GM20431 (cell line): ENCODE data around the gene NODAL.

Source experiments
- in situ Hi-C: fragments of 300-500 bp; cut with MseI, MboI; formaldehyde crosslinking; loops from one replicate; pipeline ENCODE4 v1.15.0; 2020; ENCODE audit warnings: low sequenced_read_pairs; ENCODE audit not compliant: unreplicated experiment

NODAL gene

GRCh38 chr10:70437721-70438120 lies 3.8 kb downstream of the NODAL start:
- in situ Hi-C loops, result no loop called here

DNA sequence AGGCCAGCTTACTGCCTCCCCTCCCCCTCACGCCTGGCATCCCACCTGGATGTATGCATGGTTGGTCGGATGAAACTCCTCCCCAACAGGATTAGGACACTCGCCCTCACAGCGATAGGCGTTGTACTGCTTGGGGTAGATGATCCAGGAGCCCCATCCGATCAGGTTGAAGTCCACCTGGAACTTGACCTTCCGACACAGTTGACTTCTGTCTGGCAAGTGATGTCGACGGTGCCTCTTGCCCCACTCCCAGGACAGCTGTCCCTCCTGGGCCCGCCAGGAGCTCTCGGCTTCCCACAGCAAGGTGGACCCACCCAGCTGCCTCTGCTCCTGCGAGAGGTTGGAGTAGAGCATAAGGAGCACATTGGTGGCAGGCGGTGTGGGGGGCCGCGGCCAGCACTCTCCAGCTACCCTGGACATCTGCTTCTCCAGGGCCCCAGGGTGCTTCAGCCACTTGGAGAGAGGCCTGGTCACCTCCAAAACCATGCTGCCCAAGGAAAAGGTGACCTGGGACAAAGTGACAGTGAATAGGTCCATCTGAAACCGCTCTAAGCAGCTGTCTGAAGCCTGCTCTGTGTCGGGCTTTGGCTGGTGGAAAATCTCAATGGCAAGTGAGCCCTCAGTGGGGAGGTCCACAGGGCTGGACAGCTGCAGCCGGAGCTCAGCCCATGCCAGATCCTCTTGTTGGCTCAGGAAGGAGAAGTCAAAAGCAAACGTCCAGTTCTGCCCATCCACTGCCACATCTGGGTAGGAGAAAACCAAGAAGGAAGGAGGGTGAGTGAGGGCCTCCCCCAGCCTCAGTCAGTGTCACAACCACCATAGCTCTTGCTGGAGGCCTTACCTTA lies 6.0 kb downstream of the NODAL start:
- in situ Hi-C loops, result no loop called here

DNA sequence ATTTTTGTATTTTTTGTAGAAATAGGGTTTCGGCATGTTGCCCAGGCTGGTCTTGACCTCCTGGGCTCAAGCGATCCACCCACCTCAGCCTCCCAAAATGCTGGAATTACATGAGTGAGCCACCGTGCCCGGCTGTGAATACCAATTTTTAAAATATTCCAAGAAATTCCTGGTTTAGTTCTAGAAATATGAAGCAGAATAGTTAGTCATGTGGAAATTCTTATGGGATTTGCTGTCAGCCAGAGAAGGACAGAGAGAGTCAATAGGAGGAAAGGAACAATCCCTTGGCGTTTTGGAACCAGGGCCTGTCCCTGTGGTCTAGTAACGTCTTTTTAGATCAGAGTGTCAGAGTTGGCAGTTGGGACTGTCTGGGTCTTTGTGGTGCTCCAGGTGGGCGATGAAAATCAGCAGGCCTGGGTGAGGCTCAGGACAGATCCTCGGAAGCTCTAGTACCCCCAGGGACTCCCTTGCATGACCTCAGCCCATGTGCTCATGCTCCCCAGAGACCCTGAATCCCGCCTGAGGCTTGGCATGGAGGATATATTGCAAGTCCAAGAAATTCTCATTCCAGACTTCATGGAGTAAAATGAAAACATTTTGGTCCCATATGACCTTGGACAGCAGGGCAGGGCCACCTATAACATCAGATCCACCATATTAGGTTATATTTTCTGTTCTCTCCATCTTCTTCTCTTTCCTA lies 7.8 kb downstream of the NODAL start:
- in situ Hi-C loops, result no loop called here

GRCh38 chr10:70432561-70433263 lies 8.8 kb downstream of the NODAL start:
- in situ Hi-C loops, result no loop called here

DNA sequence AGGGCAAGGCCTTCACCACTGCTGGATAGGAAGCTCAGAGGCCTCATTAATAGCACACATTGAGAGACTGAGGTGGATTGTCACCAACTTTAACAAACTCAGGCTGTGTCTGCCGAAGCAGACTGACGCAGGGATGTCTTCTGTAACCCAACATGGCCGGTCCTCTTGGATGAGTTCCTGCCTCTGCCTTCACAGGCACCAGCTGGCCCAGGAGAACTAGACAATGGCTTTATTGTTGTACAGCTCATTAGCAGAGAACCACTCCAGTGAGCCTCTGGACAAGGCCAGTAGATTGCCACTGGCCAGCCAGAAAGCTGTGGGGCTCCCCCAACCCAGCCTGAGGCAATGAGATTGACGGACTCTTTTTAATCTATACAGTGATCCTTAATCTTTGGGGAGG lies 9.4 kb downstream of the NODAL start:
- in situ Hi-C loops, result no loop called here

- in situ Hi-C loops, result no loop called here
These were observed 10.7 kb downstream of the NODAL start for GRCh38 chr10:70430493-70431445.

DNA sequence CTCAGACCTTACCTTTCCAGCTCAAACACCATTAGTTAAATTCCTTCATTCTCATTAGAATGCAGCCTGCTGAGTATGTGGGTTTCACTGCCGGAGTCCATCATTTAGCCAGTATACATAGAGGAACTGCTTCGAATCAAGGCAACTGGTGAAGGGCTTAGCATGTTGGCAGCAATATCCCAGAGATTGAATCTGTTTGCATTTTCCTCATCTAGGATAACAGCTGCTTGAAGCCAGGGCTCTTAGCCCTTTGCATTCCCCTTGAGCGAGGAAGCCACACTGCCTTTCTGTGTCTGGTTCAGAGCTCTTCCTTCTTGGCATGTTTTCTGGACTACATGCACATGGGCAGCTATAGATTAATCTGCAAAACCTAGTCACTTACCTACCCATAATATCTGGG lies 14.7 kb downstream of the NODAL start:
- in situ Hi-C loops, result no loop called here

DNA sequence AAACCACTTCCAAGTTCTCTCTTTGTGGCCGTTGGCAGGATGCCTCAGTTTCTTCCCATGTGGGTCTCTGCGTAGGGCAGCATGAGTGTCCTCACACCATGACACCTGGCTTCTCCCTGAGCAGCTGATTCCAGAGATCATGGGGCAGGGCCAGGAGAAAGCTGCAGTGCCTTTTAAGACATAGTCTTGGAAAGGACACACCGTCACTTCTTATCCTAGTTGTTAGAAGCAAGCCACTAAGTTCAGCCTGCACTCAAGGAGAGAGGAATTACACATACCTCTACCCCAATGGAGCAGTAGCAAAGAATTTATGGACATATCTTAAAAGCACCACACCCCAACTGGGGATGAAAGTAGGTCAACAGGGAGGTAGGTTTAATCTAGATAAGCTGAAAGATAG lies 16.4 kb downstream of the NODAL start:
- in situ Hi-C loops, result no loop called here

DNA sequence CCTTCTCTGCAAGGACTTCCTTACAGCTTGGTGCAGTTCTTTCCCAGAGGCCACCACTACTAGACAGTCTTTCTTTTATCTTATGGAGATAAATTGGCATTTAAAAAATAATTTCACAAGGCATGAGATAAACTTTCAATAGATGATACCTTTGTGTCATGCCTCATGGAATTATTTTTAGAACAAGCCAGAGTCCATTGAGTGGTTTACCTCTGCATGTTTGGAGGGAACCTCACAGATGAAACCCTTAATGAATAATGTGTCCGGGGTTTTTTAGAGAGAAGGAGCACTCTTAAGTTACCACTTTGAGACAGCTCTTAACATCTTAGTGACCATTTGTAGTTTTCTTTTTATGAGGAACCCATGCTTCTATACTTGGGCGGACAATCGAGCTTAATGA lies 17.2 kb downstream of the NODAL start:
- in situ Hi-C loops, result no loop called here

GRCh38 chr10:70418713-70419112 lies 22.8 kb downstream of the NODAL start:
- in situ Hi-C loops, result no loop called here

DNA sequence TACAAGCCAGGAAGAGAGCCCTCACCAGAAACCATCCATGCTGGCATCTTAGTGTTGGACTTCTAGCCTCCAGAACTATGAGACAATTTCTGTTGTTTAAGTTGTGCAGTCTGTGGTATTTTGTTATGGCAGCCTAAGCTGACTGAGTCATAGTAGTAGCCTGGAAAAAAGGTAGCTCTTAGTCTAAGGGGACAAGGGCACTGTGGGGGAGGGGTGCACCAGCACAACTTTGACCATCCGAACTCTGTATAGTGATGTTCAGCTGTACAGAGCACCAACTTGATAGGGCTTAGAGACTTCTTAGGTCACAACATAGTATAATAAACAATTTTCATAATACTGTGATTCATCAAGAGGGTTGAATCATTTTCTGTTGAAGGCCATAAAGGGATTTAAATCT lies 23.3 kb downstream of the NODAL start:
- in situ Hi-C loops, result no loop called here

GRCh38 chr10:70417568-70417967 lies 23.9 kb downstream of the NODAL start:
- in situ Hi-C loops, result no loop called here

- in situ Hi-C loops, result no loop called here
These were observed 29.1 kb downstream of the NODAL start for GRCh38 chr10:70412356-70412755.

GRCh38 chr10:70410608-70411007 lies 30.9 kb downstream of the NODAL start:
- in situ Hi-C loops, result no loop called here

DNA sequence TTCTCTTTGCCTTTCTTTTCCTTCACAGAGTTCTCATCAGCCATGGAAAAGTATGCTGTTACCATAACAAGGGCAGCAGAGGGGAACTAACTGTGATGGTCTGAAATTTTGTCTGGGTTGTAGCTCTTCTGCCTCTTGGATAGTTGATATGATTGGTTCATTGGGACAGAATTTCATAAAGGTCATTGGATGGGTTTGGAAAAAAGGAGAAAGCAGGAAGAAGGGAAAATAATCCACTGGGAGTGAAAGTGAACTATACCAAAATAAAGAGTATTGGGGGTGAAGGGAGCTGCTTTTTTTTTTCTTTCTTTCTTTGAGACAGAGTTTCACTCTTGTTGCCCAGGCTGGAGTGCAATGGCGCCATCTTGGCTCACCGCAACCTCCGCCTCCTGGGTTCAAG lies 31.7 kb downstream of the NODAL start:
- in situ Hi-C loops, result no loop called here

DNA sequence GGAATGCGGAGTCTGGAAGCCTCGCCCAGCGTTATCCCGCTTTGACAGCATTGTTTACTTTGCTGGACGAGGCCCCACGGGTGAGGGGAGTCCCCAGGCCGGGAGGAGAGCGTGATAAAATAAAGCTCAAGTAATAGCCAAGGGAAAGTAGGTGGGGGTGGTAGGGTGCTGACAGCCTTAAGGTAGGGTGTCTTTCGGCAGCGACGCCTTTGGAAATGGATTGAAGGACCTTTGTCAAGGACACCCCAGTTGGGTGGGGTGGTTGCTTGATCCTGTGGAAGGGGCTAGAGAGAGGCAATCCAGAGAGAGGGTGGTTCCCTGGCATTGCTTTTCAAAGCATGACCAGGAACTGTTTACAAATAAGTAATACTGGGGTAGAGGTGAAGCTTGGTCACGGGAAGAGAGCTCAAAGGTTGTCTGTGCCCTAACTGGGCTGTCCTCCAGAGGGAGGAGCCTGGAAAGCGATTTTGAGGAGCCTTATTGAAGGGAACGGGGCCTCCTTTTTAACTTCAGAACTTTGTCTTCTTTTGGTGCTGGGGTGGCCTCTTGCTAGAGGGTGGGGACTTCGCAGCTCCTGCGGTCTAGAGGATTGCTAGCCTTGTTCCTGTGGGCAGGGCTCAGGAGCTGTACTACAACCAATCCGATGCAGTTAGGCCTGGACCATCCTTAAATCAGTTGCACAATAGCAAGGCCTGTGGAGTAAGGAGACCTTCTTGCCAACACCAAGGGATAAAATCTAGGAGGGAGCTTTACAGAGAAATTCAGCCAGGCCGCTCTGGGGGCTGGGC lies 36.2 kb downstream of the NODAL start:
- in situ Hi-C loops, result no loop called here

GRCh38 chr10:70404787-70405036 lies 36.8 kb downstream of the NODAL start:
- in situ Hi-C loops, result no loop called here

- in situ Hi-C loops, result no loop called here
These were observed 37.3 kb downstream of the NODAL start, which contains the start of gene EIF4EBP2 for GRCh38 chr10:70404036-70404786. TSS of gene EIF4EBP2 (plus strand) at chr10:70404145. CDS start at chr10:70404402, 257 bp downstream.
